Astrocyte of the spinal cord (primary cell): ENCODE data around the gene GABPB2.

Source experiments
- DNase-seq: peaks from one replicate; pipeline ENCODE4 v3.0.0; 2011; ENCODE audit warnings: low read depth, low spot score
- H3K4me3 ChIP-seq: 2 replicates; pipeline ENCODE4 v1.5.1; 2011; ENCODE audit warnings: low read depth, mild to moderate bottlenecking, low read length, moderate library complexity
- in situ Hi-C: cut with HindIII; loops from 2 replicates; pipeline ENCODE4 v1.10.0; 2017; ENCODE audit warnings: low sequenced_read_pairs
- TF ChIP-seq, protein P1 (sequence below): IDR thresholded peaks from 2 replicates; pipeline ENCODE4 v1.5.1; 2012; ENCODE audit warnings: low read depth, mild to moderate bottlenecking, low read length, inconsistent platforms

GABPB2 gene

DNA sequence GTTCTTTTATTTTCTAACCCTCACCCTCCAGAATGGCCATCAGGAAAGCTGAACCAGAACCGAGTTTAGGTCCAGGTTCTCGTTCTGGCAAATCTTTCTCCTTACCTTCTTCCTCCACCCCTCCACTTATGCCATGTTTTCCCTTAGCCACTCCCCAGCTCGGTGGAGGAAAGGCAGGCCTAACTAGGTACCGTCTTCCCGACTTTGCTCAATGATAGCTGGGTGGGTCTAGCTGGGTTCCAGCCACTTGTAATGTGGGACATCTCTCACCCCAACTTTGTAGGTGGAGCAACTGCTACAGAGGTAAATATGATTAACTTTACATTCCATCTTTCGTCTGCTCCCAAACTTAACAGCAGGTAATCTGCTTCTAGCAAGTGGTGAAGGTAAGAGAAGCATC, 33.5 kb upstream of the GABPB2 start:
- TF ChIP-seq, protein P1, sequence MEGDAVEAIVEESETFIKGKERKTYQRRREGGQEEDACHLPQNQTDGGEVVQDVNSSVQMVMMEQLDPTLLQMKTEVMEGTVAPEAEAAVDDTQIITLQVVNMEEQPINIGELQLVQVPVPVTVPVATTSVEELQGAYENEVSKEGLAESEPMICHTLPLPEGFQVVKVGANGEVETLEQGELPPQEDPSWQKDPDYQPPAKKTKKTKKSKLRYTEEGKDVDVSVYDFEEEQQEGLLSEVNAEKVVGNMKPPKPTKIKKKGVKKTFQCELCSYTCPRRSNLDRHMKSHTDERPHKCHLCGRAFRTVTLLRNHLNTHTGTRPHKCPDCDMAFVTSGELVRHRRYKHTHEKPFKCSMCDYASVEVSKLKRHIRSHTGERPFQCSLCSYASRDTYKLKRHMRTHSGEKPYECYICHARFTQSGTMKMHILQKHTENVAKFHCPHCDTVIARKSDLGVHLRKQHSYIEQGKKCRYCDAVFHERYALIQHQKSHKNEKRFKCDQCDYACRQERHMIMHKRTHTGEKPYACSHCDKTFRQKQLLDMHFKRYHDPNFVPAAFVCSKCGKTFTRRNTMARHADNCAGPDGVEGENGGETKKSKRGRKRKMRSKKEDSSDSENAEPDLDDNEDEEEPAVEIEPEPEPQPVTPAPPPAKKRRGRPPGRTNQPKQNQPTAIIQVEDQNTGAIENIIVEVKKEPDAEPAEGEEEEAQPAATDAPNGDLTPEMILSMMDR, result no peak
- in situ Hi-C loops, result no loop called here
- no peak for DNase-seq
- H3K4me3 ChIP-seq, result no peak overlapping the region

DNA sequence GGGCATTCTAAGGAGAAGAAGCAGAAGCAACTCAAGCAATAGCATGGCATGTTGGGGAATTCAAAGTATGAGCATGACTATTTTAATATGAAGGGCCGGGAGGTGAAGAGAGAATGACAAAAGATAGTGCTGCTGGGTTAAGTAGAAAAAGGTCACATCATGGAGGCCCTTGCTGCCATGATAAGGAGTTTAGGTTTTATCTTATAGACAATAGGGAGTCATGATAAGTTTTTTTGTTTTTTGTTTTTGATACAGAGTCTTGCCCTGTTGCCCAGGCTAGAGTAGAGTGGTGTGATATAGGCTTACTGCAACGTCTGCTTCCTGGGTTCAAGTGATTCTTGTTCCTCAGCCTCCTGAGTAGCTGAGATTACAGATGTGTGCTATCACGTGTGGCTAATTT, 31.0 kb upstream of the GABPB2 start:
- in situ Hi-C loops, result no loop called here

DNA sequence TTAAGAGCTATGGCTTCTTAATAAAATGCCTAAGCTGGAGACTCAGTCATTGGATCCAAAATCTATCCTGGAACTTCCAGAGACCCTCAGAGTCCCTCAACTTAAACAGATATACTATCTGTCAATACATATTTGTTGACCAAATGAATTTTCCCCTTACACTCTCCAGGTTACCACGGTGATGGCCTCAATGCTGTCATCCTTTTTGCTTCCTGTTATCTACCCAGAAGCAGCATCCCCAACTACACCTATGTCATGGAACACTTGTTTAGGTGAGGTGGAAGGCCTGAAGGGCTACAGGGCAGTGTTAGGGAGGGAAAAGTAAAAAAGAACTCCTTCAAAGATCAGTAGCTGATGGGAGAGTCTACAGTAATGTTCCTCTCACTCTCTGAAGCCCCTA, 27.4 kb upstream of the GABPB2 start:
- no peak for DNase-seq
- TF ChIP-seq, protein P1, result no peak
- in situ Hi-C loops, result no loop called here

More for the DNA sequence above, 31.0 kb upstream of the GABPB2 start:
- DNase-seq, result no peak
- H3K4me3 ChIP-seq, result no peak overlapping the region
- TF ChIP-seq, protein P1, result no peak

DNA sequence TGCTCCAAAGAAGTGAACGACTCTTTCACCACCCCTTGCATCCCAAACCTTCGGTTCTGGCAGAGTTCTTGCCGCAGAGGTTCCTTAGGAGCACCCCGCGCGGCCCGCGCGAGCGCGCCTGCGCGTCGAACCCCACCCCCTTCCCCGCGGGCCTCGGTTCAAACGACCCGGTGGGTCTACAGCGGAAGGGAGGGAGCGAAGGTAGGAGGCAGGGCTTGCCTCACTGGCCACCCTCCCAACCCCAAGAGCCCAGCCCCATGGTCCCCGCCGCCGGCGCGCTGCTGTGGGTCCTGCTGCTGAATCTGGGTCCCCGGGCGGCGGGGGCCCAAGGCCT, 23.0 kb upstream of the GABPB2 start, which contains the start of gene C1orf56:
TSS of gene C1orf56 (plus strand) at position 161 of the 334 bp plus-strand sequence. CDS start at position 258, 97 bp downstream.
- in situ Hi-C loops, result no loop called here
- TF ChIP-seq, protein P1, result no peak
- peak; percentile 75 for DNase-seq
- peak within 1 kb of the TSS; percentile 70 for H3K4me3 ChIP-seq

More for the DNA sequence above, 27.4 kb upstream of the GABPB2 start:
- H3K4me3 ChIP-seq, result no peak overlapping the region

DNA sequence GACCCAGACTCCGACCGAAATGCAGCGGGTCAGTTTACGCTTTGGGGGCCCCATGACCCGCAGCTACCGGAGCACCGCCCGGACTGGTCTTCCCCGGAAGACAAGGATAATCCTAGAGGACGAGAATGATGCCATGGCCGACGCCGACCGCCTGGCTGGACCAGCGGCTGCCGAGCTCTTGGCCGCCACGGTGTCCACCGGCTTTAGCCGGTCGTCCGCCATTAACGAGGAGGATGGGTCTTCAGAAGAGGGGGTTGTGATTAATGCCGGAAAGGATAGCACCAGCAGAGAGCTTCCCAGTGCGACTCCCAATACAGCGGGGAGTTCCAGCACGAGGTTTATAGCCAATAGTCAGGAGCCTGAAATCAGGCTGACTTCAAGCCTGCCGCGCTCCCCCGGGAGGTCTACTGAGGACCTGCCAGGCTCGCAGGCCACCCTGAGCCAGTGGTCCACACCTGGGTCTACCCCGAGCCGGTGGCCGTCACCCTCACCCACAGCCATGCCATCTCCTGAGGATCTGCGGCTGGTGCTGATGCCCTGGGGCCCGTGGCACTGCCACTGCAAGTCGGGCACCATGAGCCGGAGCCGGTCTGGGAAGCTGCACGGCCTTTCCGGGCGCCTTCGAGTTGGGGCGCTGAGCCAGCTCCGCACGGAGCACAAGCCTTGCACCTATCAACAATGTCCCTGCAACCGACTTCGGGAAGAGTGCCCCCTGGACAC, 22.5 kb upstream of the GABPB2 start:
- TF ChIP-seq, protein P1, result no peak
- in situ Hi-C loops, result no loop called here
- DNase-seq, result peak; percentile 63
- H3K4me3 ChIP-seq, result peak overlapping the region; percentile 70

DNA sequence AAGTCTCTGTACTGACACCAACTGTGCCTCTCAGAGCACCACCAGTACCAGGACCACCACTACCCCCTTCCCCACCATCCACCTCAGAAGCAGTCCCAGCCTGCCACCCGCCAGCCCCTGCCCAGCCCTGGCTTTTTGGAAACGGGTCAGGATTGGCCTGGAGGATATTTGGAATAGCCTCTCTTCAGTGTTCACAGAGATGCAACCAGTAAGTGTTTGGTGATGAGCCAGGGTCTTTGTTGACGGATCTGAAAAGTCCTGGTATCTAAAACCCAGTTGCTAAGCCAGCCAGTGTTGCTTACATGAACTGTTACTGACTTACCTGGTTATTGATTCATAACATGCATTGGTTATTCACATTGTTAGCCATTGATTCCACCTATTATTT, 21.9 kb upstream of the GABPB2 start:
- no peak for DNase-seq
- peak overlapping the region; percentile 70 for H3K4me3 ChIP-seq
- TF ChIP-seq, protein P1, result peak; percentile 59
- in situ Hi-C loops, result no loop called here
